ENCODE measurements around the gene SLC22A1. TPM values are rescaled to one million over a fixed set of nuclear protein-coding genes. Genes with fewer than 3 reads are reported as not detected.

Gene SLC22A1
- total RNA-seq, 1 experiment from 2014 or later, result 0.39 TPM

- Histone ChIP-seq H3K56ac (ENCODE audit: insufficient read length, low read depth, low read length) (no peak overlapping the region), H2BK15ac (ENCODE audit: low read depth, low read length) (no peak overlapping the region), H2BK120ac (ENCODE audit: low read depth, low read length, poor library complexity, severe bottlenecking) (no peak overlapping the region), H3K79me2 (ENCODE audit: insufficient read depth, low read length) (no peaks in the 10 kb centered on the region), H3K79me1 (ENCODE audit: insufficient read depth, low read depth, low read length, poor library complexity, severe bottlenecking) (no peaks in the 10 kb centered on the region), H4K5ac (ENCODE audit: insufficient read length, low read depth, low read length) (no peak overlapping the region), H3K14ac (ENCODE audit: insufficient read depth, low read length) (no peak overlapping the region), H3K27ac (ENCODE audit: insufficient read length, low read depth, low read length) (no peak overlapping the region), H4K91ac (ENCODE audit: insufficient read length, low read depth, low read length) (no peak overlapping the region), H3K27me3 (ENCODE audit: insufficient read depth, low read length) (no peaks in the 10 kb centered on the region), H3K18ac (ENCODE audit: insufficient read length, low read depth, low read length) (no peak overlapping the region), H2BK5ac (ENCODE audit: insufficient read length, low read length) (no peak overlapping the region), H3K9ac (ENCODE audit: extremely low read depth, insufficient read length, low read length) (no peak overlapping the region), H3K4ac (ENCODE audit: low read depth, low read length) (no peak overlapping the region), H3K9me3 (ENCODE audit: control insufficient read depth, low read depth, low read length) (no peaks in the 10 kb centered on the region), H2AK5ac (ENCODE audit: insufficient read length, low read length) (no peak overlapping the region), H2AFZ (ENCODE audit: low read length) (no peak overlapping the region), H4K8ac (replicated peaks; ENCODE audit: insufficient read length, low read depth, low read length) (no peak overlapping the region), H3K4me1 (ENCODE audit: insufficient read depth, low read length) (peaks cover 3% of the 10 kb centered on the region; the same call in 1 of the 2 replicates), H3K23me2 (ENCODE audit: insufficient read length, low read depth, low read length, poor library complexity, severe bottlenecking) (no peaks in the 10 kb centered on the region), H4K20me1 (ENCODE audit: control insufficient read depth, insufficient read depth, insufficient read length) (no peaks in the 10 kb centered on the region), H3T11ph (ENCODE audit: low read length) (no peak overlapping the region), H2BK12ac (ENCODE audit: insufficient read length, low read depth, low read length) (no peak overlapping the region), H3K23ac (ENCODE audit: insufficient read length, low read depth, low read length) (no peak overlapping the region), H3K4me2 (ENCODE audit: insufficient read depth, insufficient read length, low read length) (no peak overlapping the region), H2BK20ac (ENCODE audit: low read depth, low read length, poor library complexity, severe bottlenecking) (no peak overlapping the region)
- Mint-ChIP-seq H3K27me3 (ENCODE audit: low read depth) (no peaks in the 10 kb centered on the region), H3K9me3 (no peaks in the 10 kb centered on the region), H3K4me1 (peaks cover 19 to 22% of the 10 kb centered on the region in 2 experiments), H3K4me3 (no peak overlapping the region), H3K27ac (no peak overlapping the region), H3K36me3 (ENCODE audit: insufficient read depth in 1 of 3, low read depth in 3 of 3) (no peaks in the 10 kb centered on the region)
- no peak for TF ChIP-seq CTCF (conservative IDR thresholded peaks at IDR 0.05)
- DNase-seq, result no peak
- no CpG with 5 or more reads among the region's 5 CpGs for WGBS (ENCODE audit: extremely low coverage, insufficient read length, low lambda C conversion rate)
These were observed 51.1 kb downstream of the SLC22A1 start for GRCh38 chr6:160172704-160173103.

Measured in H9 (cell line).